Activated CD4-positive, CD25-positive, alpha-beta regulatory T cell treated with anti-CD3 and anti-CD28 coated beads, Interleukin-2, amount 50 U/mL, for 24 hours (primary cell): ENCODE results near the gene IQCF6.
"Not testable (repeated sequence)": the region's sequence is repeated elsewhere in the genome, so short reads cannot be mapped to it uniquely, and the experiment has no call there.

Source experiments
- ATAC-seq, 2 donors: fragments of 150-1000 bp; cut with Tn5 transposase; one replicate each; pipeline ENCODE4 v1.10.0; 2021; ENCODE audit warnings: mild to moderate bottlenecking in 1 of 2, moderate library complexity in 1 of 2

IQCF6 gene

GRCh38 chr3:51779137-51779536 is at the start of gene IQCF6:
IQCF6 (minus strand) TSS chr3:51779237; CDS start chr3:51779224, 13 bp downstream.
- ATAC-seq = no peak

- ATAC-seq = no peak
Measured at GRCh38 chr3:51828297-51828696, 49.3 kb upstream of the IQCF6 start.

GRCh38 chr3:51819709-51820406 is 40.8 kb upstream of the IQCF6 start:
- ATAC-seq = no peak

GRCh38 chr3:51819151-51819550 is 40.1 kb upstream of the IQCF6 start:
- no peak for ATAC-seq

GRCh38 chr3:51817375-51817774 is 38.3 kb upstream of the IQCF6 start:
- ATAC-seq = no peak

GRCh38 chr3:51816723-51817122 is 37.7 kb upstream of the IQCF6 start:
- ATAC-seq = no peak

- no peak for ATAC-seq
Measured at GRCh38 chr3:51815614-51816013, 36.6 kb upstream of the IQCF6 start.

- no peak for ATAC-seq
Measured at GRCh38 chr3:51814034-51814433, 35.0 kb upstream of the IQCF6 start.

- ATAC-seq = no peak
Measured at GRCh38 chr3:51813539-51813938, 34.5 kb upstream of the IQCF6 start.

GRCh38 chr3:51808934-51809333 is 29.9 kb upstream of the IQCF6 start:
- ATAC-seq = no peak

- ATAC-seq = no peak
Measured at GRCh38 chr3:51802106-51802703, 23.2 kb upstream of the IQCF6 start.

GRCh38 chr3:51800750-51801125 is 21.7 kb upstream of the IQCF6 start:
- ATAC-seq = no peak

- peak in 1 of 2 donors; percentile 30 for ATAC-seq
Measured at GRCh38 chr3:51799879-51800749, 21.1 kb upstream of the IQCF6 start.

GRCh38 chr3:51798411-51798963 is 19.4 kb upstream of the IQCF6 start:
- no peak for ATAC-seq

GRCh38 chr3:51796854-51797253 is 17.8 kb upstream of the IQCF6 start:
- peak in 1 of 2 donors; percentile 62 for ATAC-seq

- ATAC-seq = no peak
Measured at GRCh38 chr3:51794206-51794605, 15.2 kb upstream of the IQCF6 start.

- ATAC-seq = no peak
Measured at GRCh38 chr3:51792206-51792605, 13.2 kb upstream of the IQCF6 start.

GRCh38 chr3:51789437-51789836 is 10.4 kb upstream of the IQCF6 start:
- ATAC-seq = no peak

- ATAC-seq = not testable (repeated sequence)
Measured at GRCh38 chr3:51787576-51787975, 8.5 kb upstream of the IQCF6 start.

- no peak for ATAC-seq
Measured at GRCh38 chr3:51786267-51786666, 7.2 kb upstream of the IQCF6 start.

GRCh38 chr3:51778554-51778953 is 483 bp downstream of the IQCF6 start:
- no peak for ATAC-seq

- no peak for ATAC-seq
Measured at GRCh38 chr3:51777985-51778384, 1.1 kb downstream of the IQCF6 start.

GRCh38 chr3:51773529-51774056 is 5.4 kb downstream of the IQCF6 start:
- no peak for ATAC-seq
